Smooth muscle cell (in vitro differentiated cells): Measurements from ENCODE around the gene ATP6V1G2. TPM values are rescaled to one million over a fixed set of nuclear protein-coding genes. Genes with fewer than 3 reads are reported as not detected.
"Not testable (repeated sequence)": the region's sequence is repeated elsewhere in the genome, so short reads cannot be mapped to it uniquely, and the experiment has no call there.

Experiments used
- DNase-seq: peaks from one replicate; lab custom pipeline; 2025; ENCODE audit not compliant: unreplicated experiment; lab: John Stamatoyannopoulos, UW
- H2AFZ ChIP-seq: fragments of 200-600 bp; sonication (generic); 2 replicates; pipeline ENCODE4 v1.6.0; 2016; ENCODE audit warnings: antibody characterized with exemption, low read depth, mild to moderate bottlenecking
- H3F3A ChIP-seq: fragments of 200-600 bp; sonication (generic); 2 replicates; pipeline ENCODE4 v1.6.0; 2017; ENCODE audit warnings: antibody characterized with exemption, low read depth
- H3K27ac ChIP-seq: fragments of 200-600 bp; sonication (generic); 2 replicates; pipeline ENCODE4 v1.5.1; 2016; ENCODE audit warnings: low read depth, mild to moderate bottlenecking
- H3K27me3 ChIP-seq: fragments of 200-600 bp; sonication (generic); 2 replicates; pipeline ENCODE4 v1.6.1; 2016; ENCODE audit warnings: low read depth, mild to moderate bottlenecking
- H3K36me3 ChIP-seq: fragments of 200-600 bp; sonication (generic); 2 replicates; pipeline ENCODE4 v1.5.1; 2016; ENCODE audit warnings: low read depth
- H3K4me1 ChIP-seq: fragments of 200-600 bp; sonication (generic); 2 replicates; pipeline ENCODE4 v1.5.1; 2016; ENCODE audit warnings: low read depth
- H3K4me2 ChIP-seq: fragments of 200-600 bp; sonication (generic); 2 replicates; pipeline ENCODE4 v1.6.0; 2016; ENCODE audit warnings: mild to moderate bottlenecking
- H3K4me3 ChIP-seq: fragments of 200-600 bp; sonication (generic); 2 replicates; pipeline ENCODE4 v1.5.1; 2016; ENCODE audit warnings: mild to moderate bottlenecking
- H3K79me2 ChIP-seq: fragments of 200-600 bp; sonication (generic); 2 replicates; pipeline ENCODE4 v1.6.0; 2016; ENCODE audit warnings: low read depth, mild to moderate bottlenecking
- H3K9ac ChIP-seq: fragments of 200-600 bp; sonication (generic); 2 replicates; pipeline ENCODE4 v1.6.0; 2016; ENCODE audit warnings: low read depth
- H3K9me3 ChIP-seq: fragments of 200-600 bp; sonication (generic); replicated peaks from 2 replicates; pipeline ENCODE4 v1.5.1; 2016; ENCODE audit warnings: low read depth
- H4K20me1 ChIP-seq: fragments of 200-600 bp; sonication (generic); 2 replicates; pipeline ENCODE4 v1.6.0; 2016; ENCODE audit warnings: low read depth
- CTCF ChIP-seq: fragments of 200-600 bp; sonication (generic); IDR thresholded peaks from 2 replicates; pipeline ENCODE4 v1.5.1; 2017; ENCODE audit warnings: borderline replicate concordance, mild to moderate bottlenecking, antibody characterized with exemption; ENCODE audit not compliant: insufficient read depth, poor library complexity, severe bottlenecking
- WGBS: methylation state at CpG from one replicate; pipeline ENCODE4 v1.1.7; 2016; ENCODE audit warnings: low lambda C conversion rate; 5-methylcytosine and 5-hydroxymethylcytosine counted together
- polyA plus RNA-seq: library from polyadenylated mRNA; unstranded; fragments of >200 nt; fragmentation: Nextera tagmentation; extraction: Ambion mirVana; gene quantifications from 2 replicates; pipeline ENCODE4 v1.2.1, GENCODE V29; 2016
- small RNA-seq: library from RNA; depleted of rRNA; stranded (forward); fragments of <200 nt; gene quantifications from one replicate; pipeline ENCODE3, GENCODE V24; 2014
- total RNA-seq: library from RNA; depleted of rRNA; stranded (reverse); fragments of >200 nt; gene quantifications from 2 replicates; pipeline ENCODE4 v1.2.3, GENCODE V29; 2014

ATP6V1G2 gene
- total and polyA plus RNA-seq, 2 experiments from 2014 or later = 1.0 to 2.4 TPM

DNA sequence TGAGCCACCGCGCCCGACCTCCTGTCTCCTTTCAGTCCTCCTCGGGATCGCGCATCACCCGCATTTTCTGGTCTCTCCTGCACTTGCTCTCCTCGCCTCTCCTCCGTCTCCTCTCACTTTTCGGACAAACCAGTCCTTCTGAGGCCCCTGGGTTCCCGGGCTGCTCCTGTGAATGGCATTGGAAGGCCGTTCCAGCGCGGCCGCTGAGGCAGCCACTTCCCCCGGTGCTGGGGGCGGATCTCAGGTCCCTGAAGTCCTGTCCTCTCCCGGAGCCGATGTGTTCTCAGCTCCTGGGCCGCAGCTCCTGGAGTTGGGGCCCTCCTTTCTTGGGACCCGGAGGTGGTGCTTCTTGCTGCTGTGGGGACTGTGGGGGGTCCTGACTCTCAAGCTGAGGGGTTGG is 47.7 kb downstream of the ATP6V1G2 start:
- WGBS = 3% methylated on average over 21 of the region's 21 CpGs
- no peak for DNase-seq
- H3K79me2 ChIP-seq = no peaks in the 10 kb centered on the region
- H3K27ac ChIP-seq = no peak overlapping the region
- peak overlapping the region; percentile 1 for H3K4me3 ChIP-seq
- no peaks in the 10 kb centered on the region for H4K20me1 ChIP-seq
- H3K9me3 ChIP-seq = no peaks in the 10 kb centered on the region
- peaks cover 38% of the 10 kb centered on the region for H3K27me3 ChIP-seq
- H3K4me1 ChIP-seq = peaks cover 3% of the 10 kb centered on the region
- H3K36me3 ChIP-seq = no peaks in the 10 kb centered on the region
- no peak overlapping the region for H2AFZ ChIP-seq
- no peak for TF ChIP-seq CTCF
- no peak overlapping the region for H3K9ac ChIP-seq
- no peaks in the 10 kb centered on the region for H3F3A ChIP-seq
- peak overlapping the region; percentile 36 for H3K4me2 ChIP-seq

DNA sequence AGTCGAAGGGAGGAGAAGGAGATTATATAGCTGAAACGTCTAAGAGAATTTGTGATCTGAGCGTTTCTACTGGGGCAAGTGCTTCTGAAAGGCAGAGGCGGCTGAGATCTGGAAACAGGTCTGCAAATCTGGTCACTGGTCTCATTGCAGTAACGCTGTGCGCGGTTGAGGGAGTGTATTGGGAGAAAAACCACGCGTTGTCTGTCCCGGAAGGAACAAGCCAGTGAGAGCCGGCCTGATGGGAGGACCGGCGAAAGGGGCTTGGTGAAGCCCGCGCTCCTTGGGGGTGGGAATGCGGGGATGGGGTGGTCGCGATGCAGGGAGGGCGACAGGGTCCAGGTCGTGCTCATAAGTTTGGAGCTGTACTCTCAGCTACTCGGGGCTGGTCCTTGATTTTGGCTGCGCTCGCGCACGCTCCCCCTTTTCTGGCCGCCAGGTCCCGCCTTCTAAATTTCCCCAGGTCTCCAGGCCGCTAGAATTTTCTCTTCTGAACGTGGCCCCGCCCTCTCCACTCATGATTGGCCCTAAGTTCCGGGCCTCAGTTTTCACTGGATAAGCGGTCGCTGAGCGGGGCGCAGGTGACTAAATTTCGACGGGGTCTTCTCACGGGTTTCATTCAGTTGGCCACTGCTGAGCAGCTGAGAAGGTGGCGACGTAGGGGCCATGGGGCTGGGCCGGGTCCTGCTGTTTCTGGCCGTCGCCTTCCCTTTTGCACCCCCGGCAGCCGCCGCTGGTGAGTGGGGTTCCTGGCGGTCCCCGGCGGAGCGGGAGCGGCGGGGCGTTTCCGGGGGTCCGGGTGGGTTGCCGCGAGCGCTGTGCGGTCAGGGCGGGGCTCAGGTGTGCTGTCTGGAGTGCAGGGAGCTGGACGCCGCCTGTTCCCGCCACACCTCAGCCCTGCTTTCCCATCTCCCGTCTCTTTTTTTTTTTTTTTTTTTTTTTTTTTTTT is 48.6 kb downstream of the ATP6V1G2 start, which contains the start of gene MICB:
MICB (plus strand) TSS at position 615 of the 946 bp plus-strand sequence; CDS start at position 664, 49 bp downstream.
- no peaks in the 10 kb centered on the region for H3K79me2 ChIP-seq
- H3K9ac ChIP-seq = no peak within 1 kb of the TSS
- WGBS = 3% methylated on average over 56 of the region's 64 CpGs
- peaks cover 35% of the 10 kb centered on the region for H3K27me3 ChIP-seq
- no peaks in the 10 kb centered on the region for H3K36me3 ChIP-seq
- H3K9me3 ChIP-seq = no peaks in the 10 kb centered on the region
- H2AFZ ChIP-seq = peak within 1 kb of the TSS; percentile 61
- TF ChIP-seq CTCF = no peak
- H3K27ac ChIP-seq = no peak within 1 kb of the TSS
- no peaks in the 10 kb centered on the region for H4K20me1 ChIP-seq
- H3F3A ChIP-seq = no peaks in the 10 kb centered on the region
- DNase-seq = no peak
- H3K4me2 ChIP-seq = peak within 1 kb of the TSS; percentile 86
- peaks cover 3% of the 10 kb centered on the region for H3K4me1 ChIP-seq
- peak within 1 kb of the TSS; percentile 52 for H3K4me3 ChIP-seq

GRCh38 chr6:31496826-31497225 is 49.6 kb downstream of the ATP6V1G2 start:
- H4K20me1 ChIP-seq, H2AFZ ChIP-seq, H3K4me3 ChIP-seq, H3K36me3 ChIP-seq, H3K79me2 ChIP-seq, H3K4me1 ChIP-seq, DNase-seq, H3F3A ChIP-seq, H3K4me2 ChIP-seq, H3K9me3 ChIP-seq, H3K9ac ChIP-seq, H3K27ac ChIP-seq: not testable (repeated sequence)
- peaks cover 27% of the 10 kb centered on the region for H3K27me3 ChIP-seq
- 71% methylated on average over 3 of the region's 4 CpGs for WGBS

GRCh38 chr6:31495580-31495979 is 50.8 kb downstream of the ATP6V1G2 start:
- H3K27me3 ChIP-seq = peaks cover 18% of the 10 kb centered on the region
- no peak overlapping the region for H3K4me3 ChIP-seq
- H3F3A ChIP-seq = no peaks in the 10 kb centered on the region
- DNase-seq = no peak
- no peaks in the 10 kb centered on the region for H3K79me2 ChIP-seq
- no peaks in the 10 kb centered on the region for H3K9me3 ChIP-seq
- H3K4me2 ChIP-seq = peak overlapping the region; percentile 82
- H4K20me1 ChIP-seq = no peaks in the 10 kb centered on the region
- H3K36me3 ChIP-seq = no peaks in the 10 kb centered on the region
- H2AFZ ChIP-seq = no peak overlapping the region
- 34% methylated on average over 2 of the region's 2 CpGs for WGBS
- TF ChIP-seq CTCF = no peak
- H3K9ac ChIP-seq = no peak overlapping the region
- peaks cover 3% of the 10 kb centered on the region for H3K4me1 ChIP-seq
- H3K27ac ChIP-seq = peak overlapping the region; percentile 47

Small RNAs within 50 kb of the gene (small RNA-seq; reads per million reads assigned to genes)
- gene AL663061.1 (not detected), gene RF00019 (not detected), gene SNORD117 (740 reads per million, percentile 100 among the genes with 10 or more reads in this experiment), gene SNORD84 (not detected)

Other genes with a start within 250 kb of the ATP6V1G2 start
Only the 30 nearest of the 31 such genes appear.
- gene HLA-B, start 189.4 kb downstream of the ATP6V1G2 start, total RNA-seq = 238 and 2,794 TPM in 2 replicates
- gene HLA-B, start 189.4 kb downstream of the ATP6V1G2 start, polyA plus RNA-seq = 605 and 646 TPM in 2 replicates
- gene MICA, start 143.0 kb downstream of the ATP6V1G2 start, total RNA-seq = 45.8 and 54.2 TPM in 2 replicates
- gene MICA, start 143.0 kb downstream of the ATP6V1G2 start, polyA plus RNA-seq = 60.8 and 61.5 TPM in 2 replicates
- 2.9 and 4.7 TPM in 2 replicates for gene MICB, start 48.5 kb downstream of the ATP6V1G2 start, total RNA-seq
- gene MICB, start 48.5 kb downstream of the ATP6V1G2 start, polyA plus RNA-seq = 1.4 and 2.4 TPM in 2 replicates
- gene MCCD1, start 17.6 kb downstream of the ATP6V1G2 start, total RNA-seq = not detected in 2 replicates
- not detected in 2 replicates for gene MCCD1, start 17.6 kb downstream of the ATP6V1G2 start, polyA plus RNA-seq
- gene DDX39B, start 4.6 kb downstream of the ATP6V1G2 start, total RNA-seq = 137 and 153 TPM in 2 replicates
- 117 and 146 TPM in 2 replicates for gene DDX39B, start 4.6 kb downstream of the ATP6V1G2 start, polyA plus RNA-seq
- 8.1 and 28.2 TPM in 2 replicates for gene NFKBIL1, start 1.0 kb upstream of the ATP6V1G2 start, total RNA-seq
- 23.5 and 25.9 TPM in 2 replicates for gene NFKBIL1, start 1.0 kb upstream of the ATP6V1G2 start, polyA plus RNA-seq
- gene LTA, start 25.7 kb upstream of the ATP6V1G2 start, total RNA-seq = 1.8 TPM in 1 of 2 replicates, not detected in the other
- gene LTA, start 25.7 kb upstream of the ATP6V1G2 start, polyA plus RNA-seq = 0.74 TPM in 1 of 2 replicates, not detected in the other
- gene TNF, start 29.0 kb upstream of the ATP6V1G2 start, total RNA-seq = 0.94 and 3.0 TPM in 2 replicates
- gene TNF, start 29.0 kb upstream of the ATP6V1G2 start, polyA plus RNA-seq = 1.5 and 2.4 TPM in 2 replicates
- gene LTB, start 35.8 kb upstream of the ATP6V1G2 start, total RNA-seq = 1.5 TPM in 1 of 2 replicates, not detected in the other
- gene LTB, start 35.8 kb upstream of the ATP6V1G2 start, polyA plus RNA-seq = 0.75 and 6.3 TPM in 2 replicates
- not detected in 2 replicates for gene LST1, start 39.7 kb upstream of the ATP6V1G2 start, total RNA-seq
- 1.4 and 1.7 TPM in 2 replicates for gene LST1, start 39.7 kb upstream of the ATP6V1G2 start, polyA plus RNA-seq
- gene NCR3, start 46.4 kb upstream of the ATP6V1G2 start, total RNA-seq = not detected in 2 replicates
- 0.22 and 0.48 TPM in 2 replicates for gene NCR3, start 46.4 kb upstream of the ATP6V1G2 start, polyA plus RNA-seq
- gene AIF1, start 68.6 kb upstream of the ATP6V1G2 start, total RNA-seq = not detected in 2 replicates
- gene AIF1, start 68.6 kb upstream of the ATP6V1G2 start, polyA plus RNA-seq = not detected in 2 replicates
- 44.7 and 47.6 TPM in 2 replicates for gene PRRC2A, start 74.1 kb upstream of the ATP6V1G2 start, total RNA-seq
- gene PRRC2A, start 74.1 kb upstream of the ATP6V1G2 start, polyA plus RNA-seq = 58.0 and 75.3 TPM in 2 replicates
- gene BAG6, start 106.1 kb upstream of the ATP6V1G2 start, total RNA-seq = 75.9 and 123 TPM in 2 replicates
- gene BAG6, start 106.1 kb upstream of the ATP6V1G2 start, polyA plus RNA-seq = 74.8 and 85.8 TPM in 2 replicates
- 2.3 and 2.7 TPM in 2 replicates for gene APOM, start 109.3 kb upstream of the ATP6V1G2 start, total RNA-seq
- 1.1 and 2.7 TPM in 2 replicates for gene APOM, start 109.3 kb upstream of the ATP6V1G2 start, polyA plus RNA-seq
- gene C6orf47, start 114.2 kb upstream of the ATP6V1G2 start, total RNA-seq = 7.1 and 8.9 TPM in 2 replicates
- 15.5 and 20.1 TPM in 2 replicates for gene C6orf47, start 114.2 kb upstream of the ATP6V1G2 start, polyA plus RNA-seq
- 12.5 and 17.2 TPM in 2 replicates for gene GPANK1, start 118.4 kb upstream of the ATP6V1G2 start, total RNA-seq
- gene GPANK1, start 118.4 kb upstream of the ATP6V1G2 start, polyA plus RNA-seq = 19.6 and 20.1 TPM in 2 replicates
- 228 and 313 TPM in 2 replicates for gene CSNK2B, start 119.5 kb upstream of the ATP6V1G2 start, total RNA-seq
- 195 and 226 TPM in 2 replicates for gene CSNK2B, start 119.5 kb upstream of the ATP6V1G2 start, polyA plus RNA-seq
- 1.5 and 7.5 TPM in 2 replicates for gene LY6G5B, start 123.4 kb upstream of the ATP6V1G2 start, total RNA-seq
- gene LY6G5B, start 123.4 kb upstream of the ATP6V1G2 start, polyA plus RNA-seq = 5.6 and 16.2 TPM in 2 replicates
- gene LY6G5C, start 134.5 kb upstream of the ATP6V1G2 start, total RNA-seq = 0.18 and 0.67 TPM in 2 replicates
- 3.8 and 5.2 TPM in 2 replicates for gene LY6G5C, start 134.5 kb upstream of the ATP6V1G2 start, polyA plus RNA-seq
- 24.9 and 32.8 TPM in 2 replicates for gene ABHD16A, start 156.7 kb upstream of the ATP6V1G2 start, total RNA-seq
- 39.9 and 40.5 TPM in 2 replicates for gene ABHD16A, start 156.7 kb upstream of the ATP6V1G2 start, polyA plus RNA-seq
- gene LY6G6F, start 160.3 kb upstream of the ATP6V1G2 start, total RNA-seq = not detected in 2 replicates
- gene LY6G6F, start 160.3 kb upstream of the ATP6V1G2 start, polyA plus RNA-seq = not detected in 2 replicates
- gene LY6G6D, start 168.7 kb upstream of the ATP6V1G2 start, total RNA-seq = not detected in 2 replicates
- not detected in 2 replicates for gene LY6G6D, start 168.7 kb upstream of the ATP6V1G2 start, polyA plus RNA-seq
- 3.8 and 5.2 TPM in 2 replicates for gene LY6G6C, start 175.1 kb upstream of the ATP6V1G2 start, total RNA-seq
- gene LY6G6C, start 175.1 kb upstream of the ATP6V1G2 start, polyA plus RNA-seq = 3.9 and 7.2 TPM in 2 replicates
- 0.09 TPM in 1 of 2 replicates, not detected in the other for gene MPIG6B, start 176.8 kb upstream of the ATP6V1G2 start, total RNA-seq
- gene MPIG6B, start 176.8 kb upstream of the ATP6V1G2 start, polyA plus RNA-seq = 1.1 TPM in 1 of 2 replicates, not detected in the other
- 62.9 and 104 TPM in 2 replicates for gene DDAH2, start 182.7 kb upstream of the ATP6V1G2 start, total RNA-seq
- 122 and 134 TPM in 2 replicates for gene DDAH2, start 182.7 kb upstream of the ATP6V1G2 start, polyA plus RNA-seq
- 373 and 417 TPM in 2 replicates for gene CLIC1, start 189.9 kb upstream of the ATP6V1G2 start, total RNA-seq
- 610 and 628 TPM in 2 replicates for gene CLIC1, start 189.9 kb upstream of the ATP6V1G2 start, polyA plus RNA-seq
- 10.6 and 15.4 TPM in 2 replicates for gene MSH5, start 193.4 kb upstream of the ATP6V1G2 start, total RNA-seq
- gene MSH5, start 193.4 kb upstream of the ATP6V1G2 start, polyA plus RNA-seq = 4.7 and 10.5 TPM in 2 replicates
- gene SAPCD1, start 216.0 kb upstream of the ATP6V1G2 start, total RNA-seq = not detected in 2 replicates
- 1.4 and 1.8 TPM in 2 replicates for gene SAPCD1, start 216.0 kb upstream of the ATP6V1G2 start, polyA plus RNA-seq
- gene VWA7, start 230.7 kb upstream of the ATP6V1G2 start, total RNA-seq = 0.22 and 0.58 TPM in 2 replicates
- 0.08 and 0.28 TPM in 2 replicates for gene VWA7, start 230.7 kb upstream of the ATP6V1G2 start, polyA plus RNA-seq